Endodermal cell (in vitro differentiated cells): ENCODE measurements around the gene GNAZ. TPM values are rescaled to one million over a fixed set of nuclear protein-coding genes. Genes with fewer than 3 reads are reported as not detected.

ENCODE experiments used
- DNase-seq: peaks from one replicate; pipeline ENCODE4 v3.0.0-alpha.2; 2017
- H3K27ac ChIP-seq: 2 replicates; pipeline ENCODE4 v1.5.1; 2013; ENCODE audit warnings: mild to moderate bottlenecking, low read depth, low read length, moderate library complexity
- H3K27me3 ChIP-seq: 2 replicates; pipeline ENCODE4 v1.6.1; 2013; ENCODE audit warnings: mild to moderate bottlenecking, low read length, moderate library complexity; ENCODE audit not compliant: insufficient read depth, control insufficient read depth, poor library complexity, severe bottlenecking
- H3K36me3 ChIP-seq: 2 replicates; pipeline ENCODE4 v1.7.0; 2013; ENCODE audit warnings: mild to moderate bottlenecking, low read length, moderate library complexity; ENCODE audit not compliant: control insufficient read depth, insufficient read depth
- H3K4me1 ChIP-seq: one replicate; pipeline ENCODE4 v1.7.0; 2013; ENCODE audit warnings: low read length; ENCODE audit not compliant: control insufficient read depth, insufficient read depth
- H3K4me3 ChIP-seq: 2 replicates; pipeline ENCODE4 v1.5.1; 2013; ENCODE audit warnings: mild to moderate bottlenecking, low read length, moderate library complexity
- H3K9ac ChIP-seq: 2 replicates; pipeline ENCODE4 v1.6.1; 2013; ENCODE audit warnings: mild to moderate bottlenecking, low read length, moderate library complexity; ENCODE audit not compliant: poor library complexity, severe bottlenecking; ENCODE audit errors: extremely low read depth
- H3K9me3 ChIP-seq: 2 replicates; pipeline ENCODE4 v1.6.1; 2013; ENCODE audit warnings: mild to moderate bottlenecking, low read length, moderate library complexity; ENCODE audit not compliant: control insufficient read depth
- H3K27ac Mint-ChIP-seq: 2 replicates; pipeline ENCODE4 v1.8.0; 2020; ENCODE audit warnings: mixed read lengths
- H3K27me3 Mint-ChIP-seq: 2 replicates; pipeline ENCODE4 v1.8.0; 2021; ENCODE audit warnings: mild to moderate bottlenecking, mixed read lengths; ENCODE audit not compliant: insufficient read depth
- H3K36me3 Mint-ChIP-seq: 2 replicates; pipeline ENCODE4 v1.8.0; 2020; ENCODE audit warnings: low read depth, mixed read lengths
- H3K4me1 Mint-ChIP-seq: 2 replicates; pipeline ENCODE4 v1.8.0; 2020; ENCODE audit warnings: mixed read lengths
- H3K4me3 Mint-ChIP-seq: 2 replicates; pipeline ENCODE4 v1.8.0; 2020; ENCODE audit warnings: mild to moderate bottlenecking, moderate library complexity, mixed read lengths
- H3K9me3 Mint-ChIP-seq: 2 replicates; pipeline ENCODE4 v1.8.0; 2020; ENCODE audit warnings: mild to moderate bottlenecking, mixed read lengths
- CTCF ChIP-seq: fragments of 200-600 bp; sonication (generic); conservative IDR thresholded peaks from 2 replicates; pipeline ENCODE4 v1.5.0; 2021; ENCODE audit warnings: antibody characterized with exemption, mild to moderate bottlenecking
- WGBS, 2 experiments: methylation state at CpG; one replicate each; pipeline versions ENCODE4 v1.1.5 to v1.1.7; 2013; ENCODE audit warnings: missing lambda C conversion rate in 2 of 2, mixed read lengths in 1 of 2; ENCODE audit not compliant: insufficient coverage in 1 of 2, insufficient read length in 1 of 2; 5-methylcytosine and 5-hydroxymethylcytosine counted together
- total RNA-seq, 2 donors: library from RNA; stranded (reverse); fragmentation: NEBNext Ultra II Directional in 1 of 2; extraction: Animal tissue kit (Norgen Biotek cat#: 25700) in 1 of 2; gene quantifications; 2 replicates in 1 of 2; 3 replicates in 1 of 2; pipeline ENCODE4 v1.2.1, GENCODE V29; 2021

GNAZ gene
- total RNA-seq, 2 donors from 2014 or later = 16.7 to 17.9 TPM

- no peaks in the 10 kb centered on the region for H3K9me3 ChIP-seq
- Mint-ChIP-seq H3K27me3 (no peaks in the 10 kb centered on the region), H3K9me3 (no peaks in the 10 kb centered on the region), H3K36me3 (no peaks in the 10 kb centered on the region), H3K4me1 (peaks cover 9% of the 10 kb centered on the region), H3K4me3 (no peak overlapping the region), H3K27ac (no peak overlapping the region)
- no peak for DNase-seq
- 84 to 90% methylated on average over 8 to 13 of the region's 13 CpGs for WGBS, 2 experiments
- H3K9ac ChIP-seq = no peak overlapping the region
- no peaks in the 10 kb centered on the region for H3K27me3 ChIP-seq
- TF ChIP-seq CTCF = no peak
- no peak overlapping the region for H3K4me3 ChIP-seq
- H3K27ac ChIP-seq = no peak overlapping the region
- no peaks in the 10 kb centered on the region for H3K4me1 ChIP-seq
- H3K36me3 ChIP-seq = no peaks in the 10 kb centered on the region
These were observed 91.3 kb downstream of the GNAZ start for GRCh38 chr22:23161574-23161973.

GRCh38 chr22:23163665-23164064, 93.3 kb downstream of the GNAZ start:
- Histone ChIP-seq H3K9ac (no peak overlapping the region), H3K27ac (no peak overlapping the region), H3K4me1 (no peaks in the 10 kb centered on the region), H3K9me3 (no peaks in the 10 kb centered on the region), H3K4me3 (no peak overlapping the region), H3K27me3 (no peaks in the 10 kb centered on the region), H3K36me3 (no peaks in the 10 kb centered on the region)
- H3K27me3 Mint-ChIP-seq = no peaks in the 10 kb centered on the region
- DNase-seq = no peak
- WGBS, 2 experiments = 93 to 97% methylated on average over 7 to 8 of the region's 8 CpGs
- H3K4me1 Mint-ChIP-seq = no peaks in the 10 kb centered on the region
- TF ChIP-seq CTCF = no peak
- no peaks in the 10 kb centered on the region for H3K9me3 Mint-ChIP-seq
- no peak overlapping the region for H3K27ac Mint-ChIP-seq
- H3K36me3 Mint-ChIP-seq = no peaks in the 10 kb centered on the region
- H3K4me3 Mint-ChIP-seq = no peak overlapping the region

- H3K4me1 Mint-ChIP-seq = no peaks in the 10 kb centered on the region
- Histone ChIP-seq H3K4me1 (no peaks in the 10 kb centered on the region), H3K27me3 (no peaks in the 10 kb centered on the region), H3K4me3 (no peak overlapping the region), H3K9me3 (no peaks in the 10 kb centered on the region), H3K9ac (no peak overlapping the region), H3K27ac (no peak overlapping the region), H3K36me3 (no peaks in the 10 kb centered on the region)
- no peak for TF ChIP-seq CTCF
- no peak overlapping the region for H3K4me3 Mint-ChIP-seq
- H3K36me3 Mint-ChIP-seq = no peaks in the 10 kb centered on the region
- WGBS, 2 experiments = 90 to 95% methylated on average over 11 of the region's 11 CpGs
- no peaks in the 10 kb centered on the region for H3K27me3 Mint-ChIP-seq
- no peak overlapping the region for H3K27ac Mint-ChIP-seq
- H3K9me3 Mint-ChIP-seq = no peaks in the 10 kb centered on the region
- no peak for DNase-seq
These were observed 93.8 kb downstream of the GNAZ start for GRCh38 chr22:23164091-23164490.
